Thoracic aorta (tissue), 2 donors: ENCODE measurements around the gene DNAH17. TPM values are rescaled to one million over a fixed set of nuclear protein-coding genes. Genes with fewer than 3 reads are reported as not detected.

Experiments used
- ATAC-seq: fragments of 150-250 bp; one replicate; pipeline ENCODE4 v1.8.0; 2017; ENCODE audit warnings: low read depth; ENCODE audit not compliant: insufficient number of reproducible peaks, low FRiP score
- DNase-seq: peaks from one replicate; pipeline ENCODE4 v3.0.0-alpha.2; 2020; ENCODE audit warnings: low spot score
- H3K27ac ChIP-seq, 2 donors: fragments of 200-600 bp; sonication (generic); 1 replicate in 1 of 2; 2 replicates in 1 of 2; pipeline ENCODE4 v1.5.1; 2016; ENCODE audit warnings: mild to moderate bottlenecking in 2 of 2, moderate library complexity in 2 of 2
- H3K27me3 ChIP-seq: fragments of 200-600 bp; sonication (generic); replicated peaks from 2 replicates; pipeline ENCODE4 v1.6.0; 2016; ENCODE audit warnings: mild to moderate bottlenecking; ENCODE audit not compliant: insufficient read depth
- H3K36me3 ChIP-seq: fragments of 200-600 bp; sonication (generic); one replicate; pipeline ENCODE4 v1.5.1; 2016
- H3K4me1 ChIP-seq, 2 donors: fragments of 200-600 bp; sonication (generic); 1 replicate in 1 of 2; 2 replicates in 1 of 2; pipeline versions ENCODE4 v1.5.1 to v1.6.0; 2016; ENCODE audit warnings: low read depth in 2 of 2, mild to moderate bottlenecking in 1 of 2; ENCODE audit not compliant: control insufficient read depth in 1 of 2
- H3K4me3 ChIP-seq: fragments of 200-600 bp; sonication (generic); 2 replicates; pipeline ENCODE4 v1.5.1; 2016; ENCODE audit warnings: mild to moderate bottlenecking
- H3K9me3 ChIP-seq: fragments of 200-600 bp; sonication (generic); 2 replicates; pipeline ENCODE4 v1.5.1; 2016
- CTCF ChIP-seq: fragments of 200-600 bp; sonication (generic); IDR thresholded peaks from one replicate; pipeline ENCODE4 v1.5.1; 2019; ENCODE audit warnings: antibody characterized with exemption
- total RNA-seq, 2 donors: library from RNA; depleted of rRNA; stranded (reverse); fragments of >200 nt; gene quantifications; one replicate each; pipeline versions ENCODE4 v1.1.0 to v1.2.3, GENCODE V29; 2016

Gene DNAH17
- total RNA-seq, 2 donors from 2014 or later, result 0.14 TPM

GRCh38 chr17:78502611-78503148, 74.5 kb downstream of the DNAH17 start:
- H3K4me3 ChIP-seq, result no peak overlapping the region
- no peak overlapping the region for H3K27ac ChIP-seq
- H3K4me1 ChIP-seq, result no peaks in the 10 kb centered on the region
- TF ChIP-seq CTCF, result no peak
- DNase-seq (no peak), ATAC-seq (no peak)
- no peaks in the 10 kb centered on the region for H3K36me3 ChIP-seq
- no peaks in the 10 kb centered on the region for H3K9me3 ChIP-seq
- H3K27me3 ChIP-seq, result no peaks in the 10 kb centered on the region

- TF ChIP-seq CTCF, result no peak
- Histone ChIP-seq H3K9me3 (no peaks in the 10 kb centered on the region), H3K27me3 (no peaks in the 10 kb centered on the region), H3K36me3 (no peaks in the 10 kb centered on the region), H3K27ac (no peak overlapping the region), H3K4me3 (no peak overlapping the region), H3K4me1 (no peaks in the 10 kb centered on the region)
- no peak for ATAC-seq
- no peak for DNase-seq
These were observed 75.8 kb downstream of the DNAH17 start for GRCh38 chr17:78501241-78502036.

- DNase-seq (no peak), ATAC-seq (no peak)
- Histone ChIP-seq H3K4me1 (no peaks in the 10 kb centered on the region), H3K9me3 (no peaks in the 10 kb centered on the region), H3K36me3 (no peaks in the 10 kb centered on the region), H3K27ac (no peak overlapping the region), H3K27me3 (no peaks in the 10 kb centered on the region), H3K4me3 (no peak overlapping the region)
- TF ChIP-seq CTCF, result no peak
These were observed 76.4 kb downstream of the DNAH17 start for GRCh38 chr17:78500806-78501205.

GRCh38 chr17:78499715-78500540, 77.3 kb downstream of the DNAH17 start:
- DNase-seq (no peak), ATAC-seq (no peak)
- no peak overlapping the region for H3K27ac ChIP-seq
- no peak overlapping the region for H3K4me3 ChIP-seq
- no peak for TF ChIP-seq CTCF
- H3K36me3 ChIP-seq, result no peaks in the 10 kb centered on the region
- H3K4me1 ChIP-seq, result no peaks in the 10 kb centered on the region
- no peaks in the 10 kb centered on the region for H3K27me3 ChIP-seq
- no peaks in the 10 kb centered on the region for H3K9me3 ChIP-seq

- no peak for TF ChIP-seq CTCF
- no peaks in the 10 kb centered on the region for H3K9me3 ChIP-seq
- no peaks in the 10 kb centered on the region for H3K4me1 ChIP-seq
- H3K36me3 ChIP-seq, result no peaks in the 10 kb centered on the region
- H3K4me3 ChIP-seq, result no peak overlapping the region
- ATAC-seq, result no peak
- no peaks in the 10 kb centered on the region for H3K27me3 ChIP-seq
- no peak overlapping the region for H3K27ac ChIP-seq
- DNase-seq, result no peak
These were observed 78.3 kb downstream of the DNAH17 start for GRCh38 chr17:78498848-78499247.
